H1 (cell line): ENCODE results near the gene BBS9. TPM values are rescaled to one million over a fixed set of nuclear protein-coding genes. Genes with fewer than 3 reads are reported as not detected.

Experiments used
- CTCF ChIA-PET: fragments of 300-600 bp; sonication (Branson Sonifier 250); formaldehyde crosslinking; loops from one replicate; lab custom pipeline; 2021; ENCODE audit not compliant: partially characterized antibody; lab: Charles Lee
- POLR2A ChIA-PET: fragments of 300-600 bp; sonication (Branson Sonifier 250); formaldehyde crosslinking; loops from one replicate; lab custom pipeline; 2021; ENCODE audit warnings: inconsistent platforms; ENCODE audit not compliant: partially characterized antibody; lab: Charles Lee
- DNase-seq, 2 experiments: peaks; one replicate each; pipeline versions ENCODE4 v3.0.0 to v3.0.0-alpha.2; 2010 to 2022; ENCODE audit warnings: low spot score in 2 of 2, low read depth in 1 of 2, mixed read lengths in 1 of 2
- FAIRE-seq: peaks from 2 replicates; lab custom pipeline; 2011; peaks lifted over from hg19 to GRCh38; lab: Jason Lieb, UNC
- H2AFZ ChIP-seq: 2 replicates; pipeline ENCODE4 v1.8.1; 2012; ENCODE audit warnings: low read length, inconsistent platforms
- H2AK5ac ChIP-seq: 2 replicates; pipeline ENCODE4 v1.6.1; 2013; ENCODE audit warnings: low read depth, low read length
- H2BK120ac ChIP-seq: replicated peaks from 2 replicates; pipeline ENCODE3; 2013; ENCODE audit warnings: low read depth, low read length, inconsistent platforms
- H2BK12ac ChIP-seq: 2 replicates; pipeline ENCODE4 v1.6.1; 2013; ENCODE audit warnings: low read depth, low read length
- H2BK15ac ChIP-seq: 2 replicates; pipeline ENCODE4 v1.6.1; 2013; ENCODE audit warnings: low read length
- H2BK20ac ChIP-seq: 2 replicates; pipeline ENCODE4 v1.6.1; 2013; ENCODE audit warnings: low read length
- H2BK5ac ChIP-seq: 2 replicates; pipeline ENCODE4 v1.6.1; 2013; ENCODE audit warnings: low read depth, low read length
- H3K14ac ChIP-seq: 2 replicates; pipeline ENCODE4 v1.6.1; 2013; ENCODE audit warnings: inconsistent platforms; ENCODE audit not compliant: insufficient read length
- H3K18ac ChIP-seq: 2 replicates; pipeline ENCODE4 v1.6.1; 2013; ENCODE audit warnings: low read length; ENCODE audit errors: extremely low read depth
- H3K23ac ChIP-seq: 2 replicates; pipeline ENCODE4 v1.6.1; 2013; ENCODE audit warnings: inconsistent platforms; ENCODE audit not compliant: insufficient read length
- H3K23me2 ChIP-seq: 2 replicates; pipeline ENCODE4 v1.6.1; 2013; ENCODE audit warnings: low read depth, low read length
- H3K27ac ChIP-seq: 2 replicates; pipeline ENCODE4 v1.6.1; 2011; ENCODE audit warnings: low read depth, low read length, inconsistent platforms
- H3K27me3 ChIP-seq, 4 experiments: replicated peaks in 1 of 4; 1 replicate in 1 of 4; 2 replicates in 3 of 4; pipeline versions ENCODE4 v1.6.1 to v1.8.1; 2011 to 2013; ENCODE audit warnings: low read length in 3 of 4, mild to moderate bottlenecking in 3 of 4, inconsistent platforms in 2 of 4, mixed read lengths in 2 of 4, moderate library complexity in 1 of 4; ENCODE audit not compliant: control insufficient read depth in 3 of 4, insufficient read depth in 3 of 4; ENCODE audit errors: extremely low read depth in 1 of 4
- H3K36me3 ChIP-seq, 4 experiments: 2 replicates each; pipeline versions ENCODE4 v1.6.1 to v1.8.1; 2011 to 2013; ENCODE audit warnings: mild to moderate bottlenecking in 4 of 4, low read length in 3 of 4, moderate library complexity in 2 of 4, control low read depth in 1 of 4, inconsistent platforms in 1 of 4; ENCODE audit not compliant: insufficient read depth in 4 of 4, control insufficient read depth in 2 of 4
- H3K4ac ChIP-seq: replicated peaks from 2 replicates; pipeline ENCODE3; 2013; ENCODE audit warnings: low read length, low read depth, mixed read lengths, inconsistent platforms; ENCODE audit not compliant: insufficient read length
- H3K4me1 ChIP-seq, 4 experiments: replicated peaks in 1 of 4; 1 replicate in 1 of 4; 2 replicates in 3 of 4; pipeline versions ENCODE4 v1.6.1 to v1.8.1; 2011 to 2013; ENCODE audit warnings: low read length in 3 of 4, inconsistent platforms in 2 of 4, mixed read lengths in 1 of 4; ENCODE audit not compliant: insufficient read depth in 4 of 4, control insufficient read depth in 3 of 4
- H3K4me2 ChIP-seq, 2 experiments: 2 replicates each; pipeline versions ENCODE4 v1.6.1 to v1.8.1; 2011 to 2013; ENCODE audit warnings: low read depth in 2 of 2, low read length in 2 of 2, control low read depth in 1 of 2, inconsistent platforms in 1 of 2, mild to moderate bottlenecking in 1 of 2; ENCODE audit not compliant: insufficient read depth in 1 of 2
- H3K4me3 ChIP-seq, 4 experiments: fragments of 200-600, 300-600 bp in 1 of 4; sonication (generic), shearing (Covaris generic), sonication (Bioruptor Twin) in 1 of 4; 2 replicates each; pipeline versions ENCODE4 v1.5.1 to v1.8.1; 2011 to 2016; ENCODE audit warnings: low read length in 4 of 4, low read depth in 3 of 4, control low read depth in 2 of 4, inconsistent platforms in 2 of 4, mild to moderate bottlenecking in 2 of 4, mixed read lengths in 1 of 4, moderate library complexity in 1 of 4; ENCODE audit not compliant: insufficient read depth in 2 of 4; ENCODE audit errors: extremely low read depth in 1 of 4
- H3K56ac ChIP-seq: replicated peaks from 2 replicates; pipeline ENCODE3; 2013; ENCODE audit warnings: low read depth, mild to moderate bottlenecking, mixed read lengths, low read length, inconsistent platforms; ENCODE audit not compliant: insufficient read length
- H3K79me1 ChIP-seq: 2 replicates; pipeline ENCODE4 v1.6.1; 2013; ENCODE audit warnings: low read depth, low read length, control low read depth
- H3K79me2 ChIP-seq, 2 experiments: 2 replicates each; pipeline versions ENCODE4 v1.6.1 to v1.8.1; 2012 to 2013; ENCODE audit warnings: low read length in 2 of 2, mild to moderate bottlenecking in 2 of 2, inconsistent platforms in 1 of 2; ENCODE audit not compliant: insufficient read depth in 2 of 2, control insufficient read depth in 1 of 2
- H3K9ac ChIP-seq, 4 experiments: replicated peaks in 1 of 4; 1 replicate in 1 of 4; 2 replicates in 3 of 4; pipeline versions ENCODE4 v1.6.1 to v1.8.1; 2011 to 2013; ENCODE audit warnings: low read depth in 3 of 4, low read length in 3 of 4, control low read depth in 2 of 4, mild to moderate bottlenecking in 2 of 4, moderate library complexity in 2 of 4, inconsistent platforms in 1 of 4; ENCODE audit errors: extremely low read depth in 1 of 4
- H3K9me3 ChIP-seq, 2 experiments: 2 replicates each; pipeline versions ENCODE4 v1.6.1 to v1.8.1; 2012 to 2013; ENCODE audit warnings: mild to moderate bottlenecking in 2 of 2, moderate library complexity in 2 of 2, control low read depth in 1 of 2, inconsistent platforms in 1 of 2, low read depth in 1 of 2, low read length in 1 of 2, mixed read lengths in 1 of 2; ENCODE audit not compliant: insufficient read depth in 2 of 2
- H4K20me1 ChIP-seq, 2 experiments: replicated peaks in 1 of 2; 2 replicates each; pipeline versions ENCODE3 to v1.8.1; 2011 to 2013; ENCODE audit warnings: inconsistent platforms in 2 of 2, low read length in 2 of 2, mild to moderate bottlenecking in 1 of 2; ENCODE audit not compliant: insufficient read depth in 2 of 2, control insufficient read depth in 1 of 2
- H4K5ac ChIP-seq: 2 replicates; pipeline ENCODE4 v1.6.1; 2013; ENCODE audit warnings: low read length, low read depth, mixed read lengths, inconsistent platforms; ENCODE audit not compliant: insufficient read length
- H4K8ac ChIP-seq: 2 replicates; pipeline ENCODE4 v1.8.0; 2013; ENCODE audit warnings: mild to moderate bottlenecking, moderate library complexity, low read length, inconsistent platforms; ENCODE audit not compliant: insufficient read depth; ENCODE audit errors: extremely low read depth
- H4K91ac ChIP-seq: replicated peaks from 2 replicates; pipeline ENCODE3; 2013; ENCODE audit warnings: low read length, mixed read lengths, inconsistent platforms; ENCODE audit not compliant: insufficient read length
- BRCA1 ChIP-seq: IDR thresholded peaks from 2 replicates; pipeline ENCODE4 v1.6.1; 2012; ENCODE audit warnings: low read depth, low read length, improper control_type of control experiment
- CHD2 ChIP-seq: IDR thresholded peaks from 2 replicates; pipeline ENCODE4 v1.6.1; 2012; ENCODE audit warnings: low read length, improper control_type of control experiment
- CREB1 ChIP-seq: IDR thresholded peaks from 2 replicates; pipeline ENCODE4 v1.6.1; 2012; ENCODE audit warnings: inconsistent platforms
- EGR1 ChIP-seq: IDR thresholded peaks from 2 replicates; pipeline ENCODE4 v1.6.1; 2011; ENCODE audit warnings: low read depth, low read length, borderline replicate concordance
- GABPA ChIP-seq: IDR thresholded peaks from 2 replicates; pipeline ENCODE4 v1.6.1; 2011; ENCODE audit warnings: mild to moderate bottlenecking, low read length, moderate library complexity, borderline replicate concordance; ENCODE audit not compliant: insufficient read depth
- HDAC2 ChIP-seq, 2 experiments: fragments of 300-600 bp in 1 of 2; sonication (generic) in 1 of 2; IDR thresholded peaks; 2 replicates each; pipeline ENCODE4 v1.6.1; 2011 to 2012; ENCODE audit warnings: low read depth in 2 of 2, low read length in 2 of 2, mild to moderate bottlenecking in 2 of 2, moderate library complexity in 2 of 2, borderline replicate concordance in 1 of 2, inconsistent platforms in 1 of 2
- KDM4A ChIP-seq: IDR thresholded peaks from one replicate; pipeline ENCODE4 v1.7.1; 2012; ENCODE audit warnings: low read depth, mild to moderate bottlenecking, moderate library complexity, low read length, inconsistent platforms; ENCODE audit not compliant: severe bottlenecking
- KDM5A ChIP-seq: fragments of 200-600 bp; IDR thresholded peaks from 2 replicates; pipeline ENCODE4 v1.7.1; 2012; ENCODE audit warnings: mild to moderate bottlenecking, low read length, inconsistent platforms, mixed read lengths
- NRF1 ChIP-seq: IDR thresholded peaks from 2 replicates; pipeline ENCODE4 v1.6.1; 2011; ENCODE audit warnings: mild to moderate bottlenecking, low read depth, low read length, improper control_type of control experiment
- SIRT6 ChIP-seq: IDR thresholded peaks from one replicate; pipeline ENCODE4 v1.7.1; 2012; ENCODE audit warnings: low read length, inconsistent platforms
- SP1 ChIP-seq: IDR thresholded peaks from 2 replicates; pipeline ENCODE4 v1.6.1; 2011; ENCODE audit warnings: low read depth, low read length
- SRF ChIP-seq: IDR thresholded peaks from 2 replicates; pipeline ENCODE4 v1.6.1; 2011; ENCODE audit warnings: mild to moderate bottlenecking, low read depth, low read length, moderate library complexity
- TCF12 ChIP-seq: IDR thresholded peaks from 2 replicates; pipeline ENCODE4 v1.6.1; 2011; ENCODE audit warnings: low read depth, mild to moderate bottlenecking, low read length
- TEAD4 ChIP-seq: IDR thresholded peaks from 2 replicates; pipeline ENCODE4 v1.6.1; 2012; ENCODE audit warnings: low read depth, low read length, inconsistent platforms, mixed read lengths
- polyA plus RNA-seq, 7 experiments: library from polyadenylated mRNA; depleted of rRNA in 3 of 7; stranded (reverse) in 5 of 7; unstranded in 2 of 7; fragments of >200 nt in 5 of 7; fragments of 200-250 nt in 2 of 7; gene quantifications; 1 replicate in 5 of 7; 2 replicates in 1 of 7; 4 replicates in 1 of 7; pipeline versions ENCODE4 v1.2.1 to v1.2.3, GENCODE V29; 2011 to 2013; ENCODE audit warnings: missing spikeins in 2 of 7, mixed read lengths in 2 of 7
- total RNA-seq: library from RNA; stranded (reverse); fragmentation: NEBNext Ultra II Directional; extraction: Animal tissue kit (Norgen Biotek cat#: 25700); gene quantifications from 2 replicates; pipeline ENCODE4 v1.2.1, GENCODE V29; 2021
- TF ChIP-seq, protein P1 (sequence below): IDR thresholded peaks from 2 replicates; pipeline ENCODE4 v1.6.1; 2012; ENCODE audit warnings: low read length, inconsistent platforms
- TF ChIP-seq, protein P2 (sequence below): IDR thresholded peaks from 2 replicates; pipeline ENCODE4 v1.6.1; 2012; ENCODE audit warnings: inconsistent platforms

Gene BBS9
- total and polyA plus RNA-seq, 2 of the 8 experiments (the other 6 are each of a cell fraction or from before 2014, with no cell fraction given), result 22.3 to 37.0 TPM

DNA sequence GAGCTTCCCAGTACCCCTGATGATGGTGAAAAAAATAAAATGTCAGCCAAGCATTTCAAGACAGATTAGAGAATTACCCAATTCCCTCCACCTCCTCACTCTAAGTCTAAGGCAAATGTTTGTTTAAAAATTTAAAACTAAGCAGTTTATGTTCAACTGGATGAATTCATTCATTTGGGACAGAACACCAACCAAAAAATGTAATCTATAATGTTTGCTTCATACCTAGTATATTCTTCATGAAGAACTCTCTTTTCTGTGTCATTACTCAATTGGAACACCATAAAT lies 450.3 kb downstream of the BBS9 start:
- H4K20me1 ChIP-seq, result peaks cover 0 to 3% of the 10 kb centered on the region in 2 experiments
- no peak overlapping the region for H2BK15ac ChIP-seq
- no peak overlapping the region for H3K4me3 ChIP-seq
- no peaks in the 10 kb centered on the region for H3K36me3 ChIP-seq
- H3K56ac ChIP-seq, result no peak overlapping the region
- no peaks in the 10 kb centered on the region for H3K27me3 ChIP-seq
- no peaks in the 10 kb centered on the region for H3K79me2 ChIP-seq
- H3K23me2 ChIP-seq, result no peaks in the 10 kb centered on the region
- no peaks in the 10 kb centered on the region for H3K79me1 ChIP-seq
- H3K18ac ChIP-seq, result no peak overlapping the region
- H4K8ac ChIP-seq, result no peak overlapping the region
- no peak overlapping the region for H4K91ac ChIP-seq
- no peak overlapping the region for H3K9ac ChIP-seq
- no peak overlapping the region for H2AK5ac ChIP-seq
- H3K14ac ChIP-seq, result no peak overlapping the region
- CTCF ChIA-PET, result interaction anchor here (1.3 kb wide), 1 partner anchor 49 kb away, joined by 4 read pairs; no protein-coding TSS in a partner anchor
- no peak overlapping the region for H2BK120ac ChIP-seq
- no peak overlapping the region for H2AFZ ChIP-seq
- H2BK20ac ChIP-seq, result no peak overlapping the region
- H3K4me2 ChIP-seq, result no peak overlapping the region
- POLR2A ChIA-PET, result no interaction called here
- H3K4ac ChIP-seq, result no peak overlapping the region
- H4K5ac ChIP-seq, result no peak overlapping the region
- no peak overlapping the region for H3K27ac ChIP-seq
- FAIRE-seq, result no peak
- no peaks in the 10 kb centered on the region for H3K9me3 ChIP-seq
- H2BK5ac ChIP-seq, result no peak overlapping the region
- DNase-seq, result no peak
- no peak overlapping the region for H2BK12ac ChIP-seq
- no peaks in the 10 kb centered on the region for H3K4me1 ChIP-seq
- no peak overlapping the region for H3K23ac ChIP-seq
- TF ChIP-seq CHD2 (no peak), CREB1 (no peak), BRCA1 (no peak), SRF (no peak), TEAD4 (no peak), GABPA (no peak), SP1 (no peak), HDAC2 (IDR thresholded peaks at IDR 0.05; ENCODE audit: borderline replicate concordance in 1 of 2, low read depth in 2 of 2, low read length in 2 of 2) (no peak), KDM4A (no peak), NRF1 (no peak), EGR1 (no peak), SIRT6 (no peak), TCF12 (no peak), KDM5A (no peak)
- TF ChIP-seq, protein P1, sequence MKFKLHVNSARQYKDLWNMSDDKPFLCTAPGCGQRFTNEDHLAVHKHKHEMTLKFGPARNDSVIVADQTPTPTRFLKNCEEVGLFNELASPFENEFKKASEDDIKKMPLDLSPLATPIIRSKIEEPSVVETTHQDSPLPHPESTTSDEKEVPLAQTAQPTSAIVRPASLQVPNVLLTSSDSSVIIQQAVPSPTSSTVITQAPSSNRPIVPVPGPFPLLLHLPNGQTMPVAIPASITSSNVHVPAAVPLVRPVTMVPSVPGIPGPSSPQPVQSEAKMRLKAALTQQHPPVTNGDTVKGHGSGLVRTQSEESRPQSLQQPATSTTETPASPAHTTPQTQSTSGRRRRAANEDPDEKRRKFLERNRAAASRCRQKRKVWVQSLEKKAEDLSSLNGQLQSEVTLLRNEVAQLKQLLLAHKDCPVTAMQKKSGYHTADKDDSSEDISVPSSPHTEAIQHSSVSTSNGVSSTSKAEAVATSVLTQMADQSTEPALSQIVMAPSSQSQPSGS, result no peak
- TF ChIP-seq, protein P2, sequence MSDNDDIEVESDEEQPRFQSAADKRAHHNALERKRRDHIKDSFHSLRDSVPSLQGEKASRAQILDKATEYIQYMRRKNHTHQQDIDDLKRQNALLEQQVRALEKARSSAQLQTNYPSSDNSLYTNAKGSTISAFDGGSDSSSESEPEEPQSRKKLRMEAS, result no peak
